ENCODE data around the gene EVI5L.

DNA sequence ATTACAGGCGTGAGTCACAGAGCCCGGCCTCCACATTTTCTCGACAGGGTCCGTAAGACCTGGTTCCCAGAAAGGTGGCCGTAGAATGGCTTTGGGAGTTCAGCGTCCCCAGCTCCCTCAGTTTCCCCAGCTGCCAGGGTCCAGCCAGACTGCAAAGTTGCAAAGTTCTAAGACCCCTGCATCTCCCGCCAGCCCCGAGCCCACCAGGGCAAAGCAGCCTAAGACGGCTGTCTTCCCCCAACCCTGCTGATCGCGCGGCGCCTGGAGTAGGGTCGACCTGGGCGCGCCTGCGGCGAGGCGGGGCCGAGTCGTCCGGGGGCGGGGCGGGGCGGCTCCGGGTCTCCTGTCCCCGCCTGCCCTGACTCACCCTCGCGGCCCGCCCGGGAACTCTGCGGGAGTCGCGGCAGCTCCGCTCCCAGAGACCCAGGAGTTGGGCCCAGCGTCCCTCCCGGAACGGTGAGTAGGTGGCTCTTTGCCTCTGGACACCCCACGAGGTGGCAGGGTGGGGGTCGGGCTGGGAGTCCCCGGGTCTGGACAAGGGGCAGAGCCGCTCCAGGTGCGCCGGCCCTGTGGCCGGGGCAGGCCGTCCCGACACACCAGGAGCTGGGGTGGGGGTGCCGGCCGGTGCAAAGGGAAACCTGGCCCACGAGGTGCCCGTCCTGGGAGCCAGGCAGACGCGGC lies 58.3 kb downstream of the EVI5L start, which contains the start of gene LRRC8E:
- TF ChIP-seq POLR2AphosphoS5 (IDR thresholded peaks at IDR 0.05; ENCODE audit: insufficient read depth, low read depth, low read length): peak; percentile 33
- no peak for TF ChIP-seq POLR2A (IDR thresholded peaks at IDR 0.05; ENCODE audit: low read depth, low read length)
- peak; percentile 47 for TF ChIP-seq FOS (IDR thresholded peaks at IDR 0.05; ENCODE audit: borderline replicate concordance, insufficient read depth, low read length)

Measured in endothelial cell of umbilical vein (primary cell).